Adrenal gland (tissue), 12 donors: ENCODE data around the gene NFE2. TPM values are rescaled to one million over a fixed set of nuclear protein-coding genes. Genes with fewer than 3 reads are reported as not detected.
A peak's percentile ranks its signal among the peaks of the same experiment; 100 is the strongest.

Source experiments
- DNase-seq, 7 donors: peaks; one replicate each; pipeline ENCODE4 v3.0.0-alpha.2; 2019 to 2020
- H3K27ac ChIP-seq, 5 donors: fragments of 200-600 bp; sonication (generic) in 4 of 5; 1 replicate in 3 of 5; 2 replicates in 2 of 5; pipeline versions ENCODE4 v1.5.1 to v1.8.0; 2016 to 2020; ENCODE audit warnings: mild to moderate bottlenecking in 1 of 5
- H3K27me3 ChIP-seq: fragments of 200-600 bp; 2 replicates; pipeline ENCODE4 v1.8.0; 2021
- H3K36me3 ChIP-seq, 2 donors: fragments of 200-600 bp; replicated peaks in 1 of 2; 1 replicate in 1 of 2; 2 replicates in 1 of 2; pipeline versions ENCODE4 v1.5.1 to v1.8.0; 2018 to 2022
- H3K4me1 ChIP-seq, 2 donors: fragments of 200-600 bp; replicated peaks in 1 of 2; 1 replicate in 1 of 2; 2 replicates in 1 of 2; pipeline versions ENCODE4 v1.5.1 to v1.8.0; 2018 to 2021
- H3K4me3 ChIP-seq, 4 donors: fragments of 200-600 bp; sonication (generic) in 3 of 4; one replicate each; pipeline ENCODE4 v1.5.1; 2016 to 2018
- H3K9me3 ChIP-seq, 3 donors: fragments of 200-600 bp; sonication (generic) in 1 of 3; replicated peaks in 1 of 3; 1 replicate in 2 of 3; 2 replicates in 1 of 3; pipeline versions ENCODE4 v1.5.1 to v1.8.0; 2016 to 2021
- POLR2A ChIP-seq, 2 donors: fragments of 450-650 bp; IDR thresholded peaks; one replicate each; pipeline ENCODE4 v1.6.1; 2017; ENCODE audit warnings: antibody characterized with exemption in 2 of 2, mild to moderate bottlenecking in 2 of 2, moderate library complexity in 1 of 2
- WGBS, 4 donors: extraction: QIAGEN DNeasy Blood & Tissue Kit in 2 of 4; methylation state at CpG; one replicate each; pipeline versions ENCODE4 v1.1.5 to v1.1.7; 2013 to 2017; 5-methylcytosine and 5-hydroxymethylcytosine counted together
- intact Hi-C, 2 donors: fragments of 100-400 bp; cut with DNase I; formaldehyde crosslinking; loops; one replicate each; pipeline versions ENCODE4 v1.14.1 to v1.15.0; 2022 to 2023
- polyA plus RNA-seq, 3 donors: library from polyadenylated mRNA; stranded (reverse); fragments of 200-250 nt in 2 of 3; fragments of 350-450 nt in 1 of 3; fragmentation: Illumina TruSeq in 1 of 3; extraction: RNeasy Lipid Tissue Mini Kit (QIAGEN cat#74804) in 1 of 3; gene quantifications; one replicate each; pipeline ENCODE4 v1.2.3, GENCODE V29; 2013 to 2014
- total RNA-seq, 9 donors: library from RNA; depleted of rRNA in 4 of 9; stranded (reverse); fragments of >200 nt in 4 of 9; fragments of 120-200 nt in 1 of 9; fragmentation: NEBNext Ultra II Directional in 1 of 9; extraction: Animal tissue kit (Norgen Biotek cat#: 25700) in 1 of 9; gene quantifications; one replicate each; pipeline versions ENCODE4 v1.1.0 to v1.2.4, GENCODE V29; 2013 to 2023
- TF ChIP-seq, protein P1 (sequence below), 6 experiments: fragments of 450-650 bp in 4 of 6; fragments of 200-600 bp in 2 of 6; sonication (generic) in 1 of 6; IDR thresholded peaks; 1 replicate in 5 of 6; 2 replicates in 1 of 6; pipeline versions ENCODE4 v1.5.1 to v1.8.0; 2016 to 2021; ENCODE audit warnings: antibody characterized with exemption in 6 of 6, mild to moderate bottlenecking in 2 of 6, moderate library complexity in 1 of 6
- donor health status: healthy with polysubstance abuse.
- donor health status: Bipolar disorder and iron deficiency.
- donor health status: DM: yes; HTN: yes; CAD: no.
- donor health status: DM: no; HTN: no; CAD: no.
- donor health status: DM: no; HTN: no; CAD: no.
- donor health status: DM: yes; HTN: yes; CAD: no.

Gene NFE2
- total and polyA plus RNA-seq, 12 donors: 0.13 to 3.8 (median 0.60) TPM; not detected in 6

DNA sequence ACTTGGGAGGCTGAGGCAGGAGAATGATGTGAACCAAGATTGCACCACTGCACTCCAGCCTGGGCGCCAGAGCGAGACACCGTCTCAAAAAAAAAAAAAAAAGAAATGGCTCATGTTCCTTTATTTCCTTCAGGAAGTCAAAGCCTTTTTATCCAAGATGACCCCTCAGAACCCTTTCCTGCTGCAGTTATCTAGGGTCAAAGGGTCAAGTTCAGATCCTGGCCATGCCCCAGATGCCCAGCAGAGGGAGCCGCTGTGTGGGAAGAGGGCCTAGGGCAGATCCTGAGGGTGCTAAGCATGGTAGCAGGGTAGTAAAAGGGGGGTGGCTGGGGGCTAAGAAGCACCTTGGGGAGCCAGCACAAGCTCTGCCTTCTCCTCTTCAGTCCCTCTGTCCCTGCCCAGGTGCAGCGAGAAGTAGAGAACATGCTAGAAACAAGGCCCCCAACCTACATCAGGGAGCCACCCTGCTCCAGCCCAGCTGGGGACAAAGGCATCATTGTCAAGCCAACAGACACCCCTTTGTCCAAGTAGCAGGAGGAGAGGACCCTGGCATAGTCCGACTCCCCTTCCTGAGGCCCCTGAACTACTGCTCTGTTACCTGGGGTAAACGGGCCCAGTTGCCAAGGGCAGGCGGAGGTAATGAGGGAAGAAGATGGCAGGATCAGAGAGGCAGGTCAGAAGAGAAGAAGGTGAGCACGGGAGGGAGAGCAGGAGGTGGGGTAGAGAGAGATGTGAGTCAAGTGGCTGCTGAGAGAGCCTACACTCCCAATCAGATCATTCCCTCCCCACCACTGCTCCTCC lies 6.5 kb downstream of the NFE2 start:
- TF ChIP-seq POLR2A (IDR thresholded peaks at IDR 0.05): no peak
- TF ChIP-seq, protein P1, sequence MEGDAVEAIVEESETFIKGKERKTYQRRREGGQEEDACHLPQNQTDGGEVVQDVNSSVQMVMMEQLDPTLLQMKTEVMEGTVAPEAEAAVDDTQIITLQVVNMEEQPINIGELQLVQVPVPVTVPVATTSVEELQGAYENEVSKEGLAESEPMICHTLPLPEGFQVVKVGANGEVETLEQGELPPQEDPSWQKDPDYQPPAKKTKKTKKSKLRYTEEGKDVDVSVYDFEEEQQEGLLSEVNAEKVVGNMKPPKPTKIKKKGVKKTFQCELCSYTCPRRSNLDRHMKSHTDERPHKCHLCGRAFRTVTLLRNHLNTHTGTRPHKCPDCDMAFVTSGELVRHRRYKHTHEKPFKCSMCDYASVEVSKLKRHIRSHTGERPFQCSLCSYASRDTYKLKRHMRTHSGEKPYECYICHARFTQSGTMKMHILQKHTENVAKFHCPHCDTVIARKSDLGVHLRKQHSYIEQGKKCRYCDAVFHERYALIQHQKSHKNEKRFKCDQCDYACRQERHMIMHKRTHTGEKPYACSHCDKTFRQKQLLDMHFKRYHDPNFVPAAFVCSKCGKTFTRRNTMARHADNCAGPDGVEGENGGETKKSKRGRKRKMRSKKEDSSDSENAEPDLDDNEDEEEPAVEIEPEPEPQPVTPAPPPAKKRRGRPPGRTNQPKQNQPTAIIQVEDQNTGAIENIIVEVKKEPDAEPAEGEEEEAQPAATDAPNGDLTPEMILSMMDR (IDR thresholded peaks at IDR 0.05): peak; percentile 62 to 89 (median 74)
- Histone ChIP-seq H3K27me3 (no peaks in the 10 kb centered on the region), H3K9me3 (no peaks in the 10 kb centered on the region), H3K4me1 (no peaks in the 10 kb centered on the region), H3K4me3 (no peak overlapping the region), H3K27ac (no peak overlapping the region), H3K36me3 (no peaks in the 10 kb centered on the region)
- WGBS, 4 donors: 60 to 77% (median 70%) methylated on average over 9 of the region's 9 CpGs
- intact Hi-C loops: loop anchor here (5.0 to 10.0 kb wide), 2 partner anchors 70 to 73 kb away; partner anchors contain the start of gene GPR84 (in 1 of the 2)
- DNase-seq: peak; percentile 51 to 80 (median 61)

DNA sequence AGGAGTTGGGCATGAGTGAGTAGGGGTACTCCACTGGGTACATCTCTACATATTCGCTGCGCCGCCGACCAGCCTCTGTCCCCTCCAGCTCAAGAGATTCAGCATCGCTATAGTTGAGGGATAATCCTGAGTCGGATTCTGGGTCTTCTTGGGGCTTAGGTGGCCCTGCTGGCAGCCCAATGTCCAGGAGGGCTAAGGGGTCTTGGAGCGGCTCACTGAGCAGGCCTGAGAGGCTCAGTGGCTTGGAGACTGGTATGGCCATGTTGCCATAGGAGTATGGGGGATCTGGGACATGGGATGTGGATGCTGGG lies 7.9 kb downstream of the NFE2 start:
- Histone ChIP-seq H3K27ac (no peak overlapping the region), H3K4me3 (no peak overlapping the region), H3K9me3 (no peaks in the 10 kb centered on the region), H3K4me1 (no peaks in the 10 kb centered on the region), H3K36me3 (peaks cover 0 to 6% of the 10 kb centered on the region in 2 donors), H3K27me3 (no peaks in the 10 kb centered on the region)
- TF ChIP-seq, protein P1 (IDR thresholded peaks at IDR 0.05): no peak
- TF ChIP-seq POLR2A (IDR thresholded peaks at IDR 0.05): no peak
- intact Hi-C loops: loop anchor here (5.0 to 10.0 kb wide), 2 partner anchors 72 to 74 kb away; partner anchors contain the start of gene GPR84 (in 1 of the 2)
- DNase-seq: no peak
- WGBS, 4 donors: 98 to 100% (median 98%) methylated on average over 7 of the region's 7 CpGs

GRCh38 chr12:54292083-54292930 lies 8.5 kb downstream of the NFE2 start:
- no peak overlapping the region for H3K27ac ChIP-seq
- 92 to 96% (median 93%) methylated on average over 25 to 30 of the region's 30 CpGs for WGBS, 4 donors
- no peak overlapping the region for H3K4me3 ChIP-seq
- no peak for DNase-seq
- no peak for TF ChIP-seq POLR2A (IDR thresholded peaks at IDR 0.05)
- TF ChIP-seq, protein P1 (IDR thresholded peaks at IDR 0.05): no peak
- H3K9me3 ChIP-seq: no peaks in the 10 kb centered on the region
- intact Hi-C loops: loop anchor here (5.0 to 10.0 kb wide), 2 partner anchors 72 to 75 kb away; partner anchors contain the start of gene GPR84 (in 1 of the 2)
- peaks cover 0 to 12% of the 10 kb centered on the region in 2 donors for H3K36me3 ChIP-seq
- H3K4me1 ChIP-seq: no peaks in the 10 kb centered on the region
- H3K27me3 ChIP-seq: no peaks in the 10 kb centered on the region
